GM18517 (cell line): ENCODE results near the gene SON.

Experiments used
- ATAC-seq: cut with Tn5 transposase; IDR thresholded peaks from one replicate; pipeline ENCODE4 v1.9.1; 2021; ENCODE audit warnings: mild to moderate bottlenecking, moderate library complexity; ENCODE audit not compliant: unreplicated experiment

The SON gene

GRCh38 chr21:33544451-33545195 lies 1.8 kb downstream of the SON start:
- ATAC-seq: no peak

GRCh38 chr21:33546086-33546485 lies 3.2 kb downstream of the SON start:
- no peak for ATAC-seq

- no peak for ATAC-seq
Measured at GRCh38 chr21:33549848-33550771, 7.3 kb downstream of the SON start.

GRCh38 chr21:33550772-33551660 lies 8.2 kb downstream of the SON start:
- no peak for ATAC-seq

- no peak for ATAC-seq
Measured at GRCh38 chr21:33551664-33552063, 8.8 kb downstream of the SON start.

- ATAC-seq: no peak
Measured at GRCh38 chr21:33552093-33552998, 9.5 kb downstream of the SON start.

- no peak for ATAC-seq
Measured at GRCh38 chr21:33552999-33553598, 10.3 kb downstream of the SON start.

GRCh38 chr21:33554236-33554981 lies 11.6 kb downstream of the SON start:
- no peak for ATAC-seq

- no peak for ATAC-seq
Measured at GRCh38 chr21:33554982-33555344, 12.1 kb downstream of the SON start.

GRCh38 chr21:33557447-33557846 lies 14.6 kb downstream of the SON start:
- no peak for ATAC-seq

- no peak for ATAC-seq
Measured at GRCh38 chr21:33558777-33559421, 16.1 kb downstream of the SON start.

- ATAC-seq: no peak
Measured at GRCh38 chr21:33559813-33560212, 17.0 kb downstream of the SON start.

- no peak for ATAC-seq
Measured at GRCh38 chr21:33560965-33561364, 18.1 kb downstream of the SON start.

- no peak for ATAC-seq
Measured at GRCh38 chr21:33561373-33561772, 18.5 kb downstream of the SON start.

GRCh38 chr21:33562389-33562788 lies 19.6 kb downstream of the SON start:
- ATAC-seq: no peak

- ATAC-seq: no peak
Measured at GRCh38 chr21:33566514-33566913, 23.7 kb downstream of the SON start.

- ATAC-seq: no peak
Measured at GRCh38 chr21:33567914-33568313, 25.1 kb downstream of the SON start.

GRCh38 chr21:33568448-33568847 lies 25.6 kb downstream of the SON start:
- no peak for ATAC-seq
